Calu3 (cell line): ENCODE measurements around the gene FSIP1. TPM values are rescaled to one million over a fixed set of nuclear protein-coding genes. Genes with fewer than 3 reads are reported as not detected.

Experiments
- BruUV-seq: library from RNA; stranded (reverse); fragments of 400-500 nt; replicated peaks from 2 replicates; lab custom pipeline; 2021; lab: Mats Ljungman, UMichigan
- CTCF ChIA-PET: fragments of 300-600 bp; sonication (Branson Sonifier 250); formaldehyde crosslinking; loops from one replicate; lab custom pipeline; 2022; ENCODE audit warnings: antibody characterized with exemption; lab: Charles Lee
- DNase-seq: peaks from one replicate; pipeline ENCODE4 v3.0.0; 2022
- H3K27ac Mint-ChIP-seq: one replicate; pipeline ENCODE4 v1.8.0; 2022; ENCODE audit warnings: mixed read lengths; ENCODE audit not compliant: unreplicated experiment
- H3K27me3 Mint-ChIP-seq: one replicate; pipeline ENCODE4 v1.8.0; 2022; ENCODE audit warnings: mixed read lengths; ENCODE audit not compliant: unreplicated experiment
- H3K36me3 Mint-ChIP-seq: one replicate; pipeline ENCODE4 v1.8.0; 2022; ENCODE audit warnings: mild to moderate bottlenecking, moderate library complexity, mixed read lengths; ENCODE audit not compliant: insufficient read depth, unreplicated experiment
- H3K4me1 Mint-ChIP-seq: one replicate; pipeline ENCODE4 v1.8.0; 2022; ENCODE audit warnings: mild to moderate bottlenecking, low read depth, mixed read lengths; ENCODE audit not compliant: unreplicated experiment
- H3K4me3 Mint-ChIP-seq: one replicate; pipeline ENCODE4 v1.8.0; 2022; ENCODE audit warnings: mild to moderate bottlenecking, low read depth, moderate library complexity, mixed read lengths; ENCODE audit not compliant: unreplicated experiment
- H3K9me3 Mint-ChIP-seq: one replicate; pipeline ENCODE4 v1.8.0; 2022; ENCODE audit warnings: low read depth, mixed read lengths; ENCODE audit not compliant: unreplicated experiment
- CTCF ChIP-seq: fragments of 200-600 bp; IDR thresholded peaks from one replicate; pipeline ENCODE4 v1.8.0; 2022; ENCODE audit warnings: antibody characterized with exemption; ENCODE audit not compliant: unreplicated experiment
- intact Hi-C: fragments of 100-400 bp; cut with micrococcal nuclease; formaldehyde crosslinking; loops from one replicate; pipeline ENCODE4 v1.10.0; 2022; ENCODE audit not compliant: unreplicated experiment
- total RNA-seq: library from RNA; stranded (reverse); gene quantifications from 2 replicates; pipeline ENCODE4 v1.2.3, GENCODE V29; 2022

The FSIP1 gene
- total RNA-seq, 1 experiment from 2014 or later: 0.28 TPM

DNA sequence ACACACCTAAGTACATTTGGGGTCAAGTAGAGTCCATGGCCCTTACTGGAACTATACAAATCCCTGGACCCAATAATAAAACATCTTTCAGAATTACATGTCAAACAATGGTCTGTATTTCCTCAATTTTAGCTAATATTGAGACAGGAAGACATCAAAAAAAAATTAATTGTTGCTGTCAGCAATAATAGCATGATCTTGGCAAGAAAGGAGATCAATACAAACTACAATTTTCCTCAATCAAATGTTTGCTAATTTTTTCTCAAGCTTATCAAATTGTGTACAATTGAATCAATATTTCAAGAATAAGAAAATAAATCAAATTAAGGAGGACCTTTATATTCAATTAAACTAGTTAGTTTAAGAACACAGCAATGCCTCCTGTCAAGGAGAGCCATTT is 62.6 kb downstream of the FSIP1 start:
- Mint-ChIP-seq H3K27me3 (no peaks in the 10 kb centered on the region), H3K4me1 (no peaks in the 10 kb centered on the region), H3K4me3 (no peak overlapping the region), H3K36me3 (no peaks in the 10 kb centered on the region), H3K27ac (no peak overlapping the region), H3K9me3 (no peaks in the 10 kb centered on the region)
- no TSS peak for BruUV-seq
- no peak for TF ChIP-seq CTCF
- intact Hi-C loops: no loop called here
- CTCF ChIA-PET: no interaction called here
- DNase-seq: no peak

DNA sequence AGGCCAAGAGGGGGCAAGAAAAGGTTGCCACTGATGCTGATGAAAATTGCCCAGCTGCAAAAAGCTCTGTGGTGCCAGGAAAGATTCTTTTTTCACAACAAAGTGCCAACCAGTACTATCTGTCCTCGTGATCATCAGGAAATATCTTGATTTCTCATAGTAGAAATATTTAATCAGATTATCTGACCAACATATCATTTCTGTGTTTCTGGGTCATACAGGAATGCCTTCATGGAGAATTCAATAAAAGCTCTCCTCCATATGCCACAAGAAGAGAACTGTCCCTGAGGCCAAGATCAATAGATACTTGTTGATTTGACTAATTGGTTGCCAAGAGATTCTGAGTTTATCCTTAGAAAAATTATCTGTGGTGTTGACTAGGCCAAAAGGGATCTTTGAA is 63.5 kb downstream of the FSIP1 start:
- no TSS peak for BruUV-seq
- Mint-ChIP-seq H3K9me3 (no peaks in the 10 kb centered on the region), H3K36me3 (no peaks in the 10 kb centered on the region), H3K27ac (no peak overlapping the region), H3K27me3 (no peaks in the 10 kb centered on the region), H3K4me3 (no peak overlapping the region), H3K4me1 (no peaks in the 10 kb centered on the region)
- intact Hi-C loops: no loop called here
- DNase-seq: no peak
- CTCF ChIA-PET: no interaction called here
- TF ChIP-seq CTCF: no peak

GRCh38 chr15:39717134-39717533 is 65.5 kb downstream of the FSIP1 start:
- no peaks in the 10 kb centered on the region for H3K27me3 Mint-ChIP-seq
- no peak for DNase-seq
- CTCF ChIA-PET: interaction anchor here (0.6 to 0.8 kb wide), 2 partner anchors 134 to 723 kb away, joined by 3 read pairs; no protein-coding TSS in a partner anchor
- intact Hi-C loops: no loop called here
- no peaks in the 10 kb centered on the region for H3K9me3 Mint-ChIP-seq
- BruUV-seq: no TSS peak
- no peak for TF ChIP-seq CTCF
- H3K36me3 Mint-ChIP-seq: no peaks in the 10 kb centered on the region
- H3K4me1 Mint-ChIP-seq: no peaks in the 10 kb centered on the region
- H3K4me3 Mint-ChIP-seq: no peak overlapping the region
- H3K27ac Mint-ChIP-seq: no peak overlapping the region

DNA sequence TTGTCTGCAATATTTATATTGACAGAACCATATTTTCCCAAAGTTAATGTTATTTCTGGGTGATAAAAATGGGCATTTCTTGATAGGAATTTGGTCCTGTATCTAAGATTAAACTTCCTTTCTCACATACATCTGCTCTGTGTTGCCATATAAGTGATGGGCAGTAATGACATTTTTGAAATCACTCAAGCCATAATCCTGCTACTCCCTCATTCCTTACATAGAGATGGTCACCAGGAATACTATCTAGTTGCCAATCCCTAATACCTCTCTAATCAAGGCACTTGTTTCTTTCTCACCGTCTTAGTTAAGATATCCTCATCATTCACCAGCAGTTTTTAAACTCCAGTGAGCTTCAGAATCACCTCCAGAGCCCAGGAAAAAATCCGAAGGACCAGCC is 68.4 kb downstream of the FSIP1 start:
- Mint-ChIP-seq H3K36me3 (no peaks in the 10 kb centered on the region), H3K4me1 (no peaks in the 10 kb centered on the region), H3K27me3 (no peaks in the 10 kb centered on the region), H3K4me3 (no peak overlapping the region), H3K27ac (no peak overlapping the region), H3K9me3 (no peaks in the 10 kb centered on the region)
- intact Hi-C loops: no loop called here
- DNase-seq: no peak
- no TSS peak for BruUV-seq
- CTCF ChIA-PET: interaction anchor here (0.6 kb wide), 1 partner anchor 563 kb away, joined by 4 read pairs; no protein-coding TSS in a partner anchor
- no peak for TF ChIP-seq CTCF
